Transverse colon (tissue), 4 donors: ENCODE results near the gene PGBD4. TPM values are rescaled to one million over a fixed set of nuclear protein-coding genes. Genes with fewer than 3 reads are reported as not detected.

ENCODE experiments used
- DNase-seq: peaks from one replicate; pipeline ENCODE4 v3.0.0-alpha.2; 2019
- H3K27ac ChIP-seq, 4 donors: fragments of 200-600 bp; sonication (generic); 2 replicates each; pipeline ENCODE4 v1.5.1; 2016 to 2018; ENCODE audit warnings: inconsistent platforms in 4 of 4
- H3K27me3 ChIP-seq: fragments of 200-600 bp; sonication (generic); 2 replicates; pipeline ENCODE4 v1.5.1; 2017; ENCODE audit warnings: inconsistent platforms
- H3K36me3 ChIP-seq, 4 donors: fragments of 200-600 bp; sonication (generic); 2 replicates each; pipeline ENCODE4 v1.5.1; 2017 to 2019; ENCODE audit warnings: inconsistent platforms in 4 of 4
- H3K4me1 ChIP-seq, 4 donors: fragments of 200-600 bp; sonication (generic); 2 replicates each; pipeline ENCODE4 v1.5.1; 2017 to 2020; ENCODE audit warnings: inconsistent platforms in 4 of 4
- H3K4me3 ChIP-seq, 4 donors: fragments of 200-600 bp; sonication (generic); 1 replicate in 1 of 4; 2 replicates in 3 of 4; pipeline versions ENCODE4 v1.5.1 to v1.6.1; 2017 to 2019; ENCODE audit warnings: inconsistent platforms in 4 of 4
- H3K9me3 ChIP-seq, 2 donors: fragments of 200-600 bp; sonication (generic); 2 replicates each; pipeline ENCODE4 v1.5.1; 2017 to 2019; ENCODE audit warnings: inconsistent platforms in 2 of 2
- CTCF ChIP-seq, 5 experiments: fragments of 200-600 bp in 3 of 5; fragments of 450-650 bp in 2 of 5; sonication (generic) in 3 of 5; IDR thresholded peaks; 1 replicate in 2 of 5; 2 replicates in 3 of 5; pipeline ENCODE4 v1.5.1; 2016 to 2017; ENCODE audit warnings: antibody characterized with exemption in 5 of 5, inconsistent platforms in 3 of 5, mild to moderate bottlenecking in 2 of 5, moderate library complexity in 1 of 5
- EP300 ChIP-seq: sonication (generic); formaldehyde crosslinking; IDR thresholded peaks from one replicate; pipeline ENCODE4 v1.6.1; 2017; ENCODE audit warnings: antibody characterized with exemption, low read depth
- POLR2A ChIP-seq: fragments of 450-650 bp; IDR thresholded peaks from one replicate; pipeline ENCODE4 v1.6.1; 2016; ENCODE audit warnings: antibody characterized with exemption, mild to moderate bottlenecking, moderate library complexity
- POLR2AphosphoS5 ChIP-seq, 3 donors: sonication (generic); formaldehyde crosslinking; IDR thresholded peaks; one replicate each; pipeline ENCODE4 v1.6.1; 2016; ENCODE audit warnings: antibody characterized with exemption in 3 of 3
- WGBS, 2 donors: methylation state at CpG; one replicate each; pipeline ENCODE4 v1.1.5; 2018; ENCODE audit warnings: low coverage in 1 of 2; 5-methylcytosine and 5-hydroxymethylcytosine counted together
- in situ Hi-C, 4 donors: fragments of 200-750 bp; cut with MboI; loops; one replicate each; pipeline versions ENCODE4 v1.15.0 to v1.15.1; 2017; ENCODE audit warnings: low sequenced_read_pairs in 3 of 4, low pct_ligation_motif_present in 1 of 4, low pct_unique_long_range_greater_than_20kb in 1 of 4
- intact Hi-C: fragments of 100-400 bp; cut with DNase I; formaldehyde crosslinking; loops from one replicate; pipeline ENCODE4 v1.15.1; 2023; ENCODE audit warnings: low total_unique reads
- total RNA-seq, 4 donors: library from RNA; depleted of rRNA; stranded (reverse); fragments of >200 nt; gene quantifications; one replicate each; pipeline ENCODE4 v1.1.0, GENCODE V29; 2016

PGBD4 gene
- total RNA-seq, 4 donors from 2014 or later: 1.1 to 7.6 (median 1.9) TPM

GRCh38 chr15:34109797-34110663, 8.1 kb downstream of the PGBD4 start:
- peak; percentile 33 to 47 (median 45) for TF ChIP-seq CTCF (IDR thresholded peaks at IDR 0.05)
- no peak for TF ChIP-seq EP300
- in situ Hi-C loops: loop anchor here in 2 of 4 donors (10.0 to 25.0 kb wide), 3 partner anchors 98 to 252 kb away; partner anchors contain the start of genes EMC4 (in 2 of the 2) and LPCAT4 (in 1 of the 2)
- no peaks in the 10 kb centered on the region for H3K9me3 ChIP-seq
- no peak overlapping the region for H3K27ac ChIP-seq
- H3K4me3 ChIP-seq: no peak overlapping the region
- 62 to 75% methylated on average over 3 to 5 of the region's 5 CpGs for WGBS, 2 donors
- intact Hi-C loops: loop anchor here (10.0 kb wide), 1 partner anchor 235 kb away; the partner anchor contains the start of genes NOP10 and NUTM1
- no peaks in the 10 kb centered on the region for H3K4me1 ChIP-seq
- H3K36me3 ChIP-seq: no peaks in the 10 kb centered on the region
- H3K27me3 ChIP-seq: no peaks in the 10 kb centered on the region
- no peak for DNase-seq

- WGBS, 2 donors: 62% methylated on average over 5 to 6 of the region's 6 CpGs
- Histone ChIP-seq H3K4me3 (no peak overlapping the region), H3K27ac (no peak overlapping the region), H3K4me1 (no peaks in the 10 kb centered on the region), H3K36me3 (no peaks in the 10 kb centered on the region), H3K9me3 (no peaks in the 10 kb centered on the region), H3K27me3 (peaks cover 3% of the 10 kb centered on the region)
- TF ChIP-seq CTCF (IDR thresholded peaks at IDR 0.05) (no peak), POLR2AphosphoS5 (IDR thresholded peaks at IDR 0.05) (no peak), POLR2A (no peak), EP300 (no peak)
- in situ Hi-C loops: loop anchor here in 2 of 4 donors (25.0 kb wide), 2 partner anchors 99 to 251 kb away; partner anchors contain the start of gene LPCAT4 (in 1 of the 2)
- no peak for DNase-seq
- intact Hi-C loops: no loop called here
Observed at GRCh38 chr15:34111488-34111887, 9.6 kb downstream of the PGBD4 start.

- WGBS, 2 donors: 0 to 48% methylated on average over 1 to 2 of the region's 2 CpGs
- peaks cover 3% of the 10 kb centered on the region for H3K27me3 ChIP-seq
- H3K27ac ChIP-seq: no peak overlapping the region
- TF ChIP-seq POLR2AphosphoS5 (IDR thresholded peaks at IDR 0.05) (no peak), EP300 (no peak), CTCF (IDR thresholded peaks at IDR 0.05) (no peak), POLR2A (no peak)
- H3K36me3 ChIP-seq: no peaks in the 10 kb centered on the region
- in situ Hi-C loops: loop anchor here in 2 of 4 donors (25.0 kb wide), 2 partner anchors 102 to 248 kb away; partner anchors contain the start of gene LPCAT4 (in 1 of the 2)
- H3K9me3 ChIP-seq: no peaks in the 10 kb centered on the region
- DNase-seq: no peak
- H3K4me1 ChIP-seq: no peaks in the 10 kb centered on the region
- H3K4me3 ChIP-seq: no peak overlapping the region
- intact Hi-C loops: no loop called here
Observed at GRCh38 chr15:34114215-34114614, 12.3 kb downstream of the PGBD4 start.

GRCh38 chr15:34114739-34115138, 12.9 kb downstream of the PGBD4 start:
- 91% methylated on average over 3 of the region's 3 CpGs; no CpG with 5 or more reads in 1 of the 2 donors for WGBS, 2 donors
- TF ChIP-seq CTCF (IDR thresholded peaks at IDR 0.05) (no peak), POLR2A (no peak), POLR2AphosphoS5 (IDR thresholded peaks at IDR 0.05) (no peak), EP300 (no peak)
- peaks cover 3% of the 10 kb centered on the region for H3K27me3 ChIP-seq
- no peak overlapping the region for H3K27ac ChIP-seq
- intact Hi-C loops (no loop called here), in situ Hi-C loops (loop anchor here in 2 of 4 donors (25.0 kb wide), 2 partner anchors 102 to 248 kb away; partner anchors contain the start of gene LPCAT4 (in 1 of the 2))
- no peak for DNase-seq
- no peak overlapping the region for H3K4me3 ChIP-seq
- H3K36me3 ChIP-seq: no peaks in the 10 kb centered on the region
- H3K9me3 ChIP-seq: no peaks in the 10 kb centered on the region
- H3K4me1 ChIP-seq: no peaks in the 10 kb centered on the region
